HepG2 (cell line): Measurements from ENCODE around the gene KANTR. TPM values are rescaled to one million over a fixed set of nuclear protein-coding genes. Genes with fewer than 3 reads are reported as not detected.

Experiments used
- ATAC-seq: fragments of 200-7000 bp; cut with Tn5 transposase; 3 replicates; pipeline ENCODE4 v1.9.1; 2020; ENCODE audit warnings: mild to moderate bottlenecking, moderate library complexity
- BruUV-seq: library from RNA; stranded (reverse); fragments of 400-500 nt; replicated peaks from 2 replicates; lab custom pipeline; 2021; lab: Mats Ljungman, UMichigan
- CTCF ChIA-PET: fragments of 300-600 bp; formaldehyde crosslinking; extraction: SDS; loops from one replicate; lab custom pipeline; 2021; ENCODE audit warnings: low total read pairs, inconsistent platforms, low intra/inter-chr PET ratio; lab: Yijun Ruan, JAX
- POLR2A ChIA-PET: fragments of 350-600 bp; sonication (Branson Sonifier 250); formaldehyde crosslinking; loops from one replicate; lab custom pipeline; 2020; ENCODE audit warnings: antibody characterized with exemption, inconsistent platforms; lab: Yijun Ruan, JAX
- DNase-seq: peaks from one replicate; pipeline ENCODE4 v3.0.0-alpha.2; 2015; ENCODE audit warnings: low spot score
- FAIRE-seq: peaks from 3 replicates; lab custom pipeline; 2011; peaks lifted over from hg19 to GRCh38; lab: Jason Lieb, UNC
- H2AFZ ChIP-seq: one replicate; pipeline ENCODE4 v1.6.1; 2011; ENCODE audit warnings: low read length, inconsistent platforms
- H3K27ac ChIP-seq: fragments of 300-600 bp; 3 replicates; pipeline ENCODE4 v1.8.0; 2011; ENCODE audit warnings: mixed run types, mild to moderate bottlenecking, mixed read lengths, low read length, inconsistent platforms; ENCODE audit not compliant: insufficient read depth; ENCODE audit errors: extremely low read length
- H3K27me3 ChIP-seq, 2 experiments: fragments of 200-600 bp in 1 of 2; 2 replicates in 1 of 2; 3 replicates in 1 of 2; pipeline versions ENCODE4 v1.6.0 to v1.8.0; 2011; ENCODE audit warnings: low read length in 2 of 2, mild to moderate bottlenecking in 2 of 2, moderate library complexity in 2 of 2, inconsistent platforms in 1 of 2; ENCODE audit not compliant: insufficient read depth in 2 of 2, control insufficient read depth in 1 of 2
- H3K36me3 ChIP-seq, 2 experiments: fragments of 200-600 bp in 1 of 2; replicated peaks in 1 of 2; 2 replicates in 1 of 2; 3 replicates in 1 of 2; pipeline versions ENCODE4 v1.5.1 to v1.8.0; 2011; ENCODE audit warnings: low read length in 2 of 2, inconsistent platforms in 1 of 2; ENCODE audit not compliant: insufficient read depth in 2 of 2, control insufficient read depth in 1 of 2
- H3K4me1 ChIP-seq: 2 replicates; pipeline ENCODE4 v1.5.1; 2012; ENCODE audit warnings: low read length, inconsistent platforms; ENCODE audit not compliant: insufficient read depth
- H3K4me2 ChIP-seq: 2 replicates; pipeline ENCODE4 v1.6.0; 2011; ENCODE audit warnings: low read depth, low read length, inconsistent platforms
- H3K4me3 ChIP-seq, 3 experiments: fragments of 200-600 bp in 1 of 3; sonication (generic), shearing (Covaris generic) in 1 of 3; replicated peaks in 1 of 3; 2 replicates each; pipeline ENCODE4 v1.5.1; 2011 to 2016; ENCODE audit warnings: low read length in 3 of 3, inconsistent platforms in 2 of 3, low read depth in 2 of 3, mild to moderate bottlenecking in 2 of 3, control low read depth in 1 of 3, mixed read lengths in 1 of 3; ENCODE audit not compliant: insufficient read depth in 1 of 3
- H3K79me2 ChIP-seq: one replicate; pipeline ENCODE4 v1.6.1; 2011; ENCODE audit warnings: low read length, inconsistent platforms; ENCODE audit not compliant: insufficient read depth
- H3K9ac ChIP-seq: 2 replicates; pipeline ENCODE4 v1.6.0; 2011; ENCODE audit warnings: mild to moderate bottlenecking, low read depth, low read length, inconsistent platforms; ENCODE audit not compliant: insufficient read depth
- H3K9me3 ChIP-seq: 2 replicates; pipeline ENCODE4 v1.5.1; 2012; ENCODE audit warnings: mild to moderate bottlenecking, low read length
- H4K20me1 ChIP-seq: 2 replicates; pipeline ENCODE4 v1.6.0; 2011; ENCODE audit warnings: inconsistent platforms, mild to moderate bottlenecking, low read length, moderate library complexity; ENCODE audit not compliant: insufficient read depth
- HMGA1 ChIP-seq: sonication (generic); formaldehyde crosslinking; conservative IDR thresholded peaks from 2 replicates; pipeline ENCODE4 v1.4.0; 2020; ENCODE audit warnings: missing genetic modification reagents
- HNF4G ChIP-seq, 2 experiments: sonication (generic) in 1 of 2; formaldehyde crosslinking in 1 of 2; IDR thresholded peaks; 2 replicates each; pipeline versions ENCODE4 v1.4.0 to v1.6.1; 2011 to 2020; ENCODE audit warnings: borderline replicate concordance in 2 of 2, low read depth in 2 of 2, mild to moderate bottlenecking in 2 of 2, low read length in 1 of 2, missing genetic modification reagents in 1 of 2, moderate library complexity in 1 of 2
- KAT7 ChIP-seq: IDR thresholded peaks from 2 replicates; pipeline ENCODE4 v1.6.1; 2018; ENCODE audit warnings: borderline replicate concordance, missing compliant biosample characterization
- MYNN ChIP-seq: sonication (generic); formaldehyde crosslinking; IDR thresholded peaks from 2 replicates; pipeline ENCODE4 v1.4.0; 2020; ENCODE audit warnings: mild to moderate bottlenecking, low read depth, missing genetic modification reagents
- NCOA2 ChIP-seq: sonication (generic); formaldehyde crosslinking; IDR thresholded peaks from 2 replicates; pipeline ENCODE4 v1.8.0; 2022; ENCODE audit warnings: inconsistent platforms
- SIX4 ChIP-seq: sonication (generic); formaldehyde crosslinking; IDR thresholded peaks from 2 replicates; pipeline ENCODE4 v1.4.0; 2020; ENCODE audit warnings: missing genetic modification reagents
- ZNF256 ChIP-seq: sonication (generic); formaldehyde crosslinking; conservative IDR thresholded peaks from 2 replicates; pipeline ENCODE4 v1.4.0; 2020; ENCODE audit warnings: missing genetic modification reagents
- ZNF317 ChIP-seq: sonication (generic); formaldehyde crosslinking; IDR thresholded peaks from 2 replicates; pipeline ENCODE4 v1.5.0; 2020; ENCODE audit warnings: mild to moderate bottlenecking, missing genetic modification reagents
- ZNF570 ChIP-seq: sonication (generic); formaldehyde crosslinking; IDR thresholded peaks from 2 replicates; pipeline ENCODE4 v1.4.0; 2020; ENCODE audit warnings: mild to moderate bottlenecking, missing genetic modification reagents, borderline replicate concordance
- ZNF598 ChIP-seq: sonication (generic); formaldehyde crosslinking; IDR thresholded peaks from 2 replicates; pipeline ENCODE4 v1.5.1; 2020; ENCODE audit warnings: mild to moderate bottlenecking, missing genetic modification reagents, borderline replicate concordance
- in situ Hi-C: cut with HindIII; loops from 2 replicates; pipeline ENCODE4 v1.10.0; 2017; ENCODE audit warnings: low pct_unique_long_range_greater_than_20kb; ENCODE audit not compliant: extremely low pct_ligation_motif_present
- intact Hi-C: fragments of 100-400 bp; cut with micrococcal nuclease; formaldehyde crosslinking; loops from one replicate; pipeline ENCODE4 v1.10.0; 2022; ENCODE audit not compliant: unreplicated experiment
- polyA plus RNA-seq, 8 experiments: library from polyadenylated mRNA; depleted of rRNA in 3 of 8; stranded (reverse) in 7 of 8; unstranded in 1 of 8; fragments of >200 nt; fragmentation: Illumina TruSeq in 4 of 8; extraction: Trizol in 4 of 8; gene quantifications; 2 replicates each; pipeline versions ENCODE4 v1.2.1 to v1.2.3, GENCODE V29; 2011 to 2016; ENCODE audit warnings: low read depth in 4 of 8, missing spikeins in 1 of 8, mixed read lengths in 1 of 8; ENCODE audit not compliant: insufficient read depth in 1 of 8
- total RNA-seq, 5 experiments: library from RNA; depleted of rRNA; stranded (reverse); fragments of >200 nt; fragmentation: Illumina TruSeq; extraction: Trizol; gene quantifications; 2 replicates each; pipeline ENCODE4 v1.2.3, GENCODE V29; 2016; ENCODE audit warnings: low read depth in 1 of 5
- TF ChIP-seq, protein P1 (sequence below): sonication (generic); formaldehyde crosslinking; IDR thresholded peaks from 2 replicates; pipeline ENCODE4 v1.4.0; 2020; ENCODE audit warnings: missing genetic modification reagents

KANTR gene
- total and polyA plus RNA-seq, 2 of the 13 experiments (the other 11 are each of a cell fraction or from before 2014, with no cell fraction given) = 4.4 to 9.0 TPM

GRCh38 chrX:53125506-53125905 is 31.6 kb downstream of the KANTR start:
- in situ Hi-C loops (no loop called here), intact Hi-C loops (no loop called here)
- Histone ChIP-seq H3K79me2 (no peaks in the 10 kb centered on the region), H3K36me3 (no peaks in the 10 kb centered on the region), H3K4me1 (no peaks in the 10 kb centered on the region), H2AFZ (no peak overlapping the region), H3K27ac (no peak overlapping the region), H4K20me1 (no peaks in the 10 kb centered on the region), H3K9me3 (no peaks in the 10 kb centered on the region), H3K4me2 (no peak overlapping the region), H3K9ac (no peak overlapping the region), H3K4me3 (no peak overlapping the region), H3K27me3 (no peaks in the 10 kb centered on the region)
- POLR2A ChIA-PET = no interaction called here
- TF ChIP-seq HNF4G (IDR thresholded peaks at IDR 0.05; ENCODE audit: borderline replicate concordance, low read depth, low read length) (no peak), HNF4G (CRISPR knock-in tag; IDR thresholded peaks at IDR 0.05; ENCODE audit: borderline replicate concordance, low read depth) (no peak), MYNN (no peak), SIX4 (no peak), ZNF570 (CRISPR knock-in tag) (no peak), HMGA1 (no peak), ZNF598 (CRISPR knock-in tag) (no peak), KAT7 (no peak), ZNF317 (CRISPR knock-in tag) (no peak), ZNF256 (no peak), NCOA2 (no peak)
- TF ChIP-seq, protein P1, sequence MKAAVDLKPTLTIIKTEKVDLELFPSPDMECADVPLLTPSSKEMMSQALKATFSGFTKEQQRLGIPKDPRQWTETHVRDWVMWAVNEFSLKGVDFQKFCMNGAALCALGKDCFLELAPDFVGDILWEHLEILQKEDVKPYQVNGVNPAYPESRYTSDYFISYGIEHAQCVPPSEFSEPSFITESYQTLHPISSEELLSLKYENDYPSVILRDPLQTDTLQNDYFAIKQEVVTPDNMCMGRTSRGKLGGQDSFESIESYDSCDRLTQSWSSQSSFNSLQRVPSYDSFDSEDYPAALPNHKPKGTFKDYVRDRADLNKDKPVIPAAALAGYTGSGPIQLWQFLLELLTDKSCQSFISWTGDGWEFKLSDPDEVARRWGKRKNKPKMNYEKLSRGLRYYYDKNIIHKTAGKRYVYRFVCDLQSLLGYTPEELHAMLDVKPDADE = no peak
- CTCF ChIA-PET = no interaction called here
- peak; percentile 23 for FAIRE-seq
- BruUV-seq = no TSS peak
- no peak for DNase-seq
- ATAC-seq = no peak
